GM21528 (cell line): ENCODE data around the gene RXRB.

ENCODE experiments used
- ATAC-seq: cut with Tn5 transposase; IDR thresholded peaks from one replicate; pipeline ENCODE4 v1.9.1; 2021; ENCODE audit warnings: mild to moderate bottlenecking, moderate library complexity; ENCODE audit not compliant: unreplicated experiment, low FRiP score

The RXRB gene

GRCh38 chr6:33198159-33198852, 2.2 kb downstream of the RXRB start:
- ATAC-seq, result no peak

GRCh38 chr6:33197431-33198048, 2.9 kb downstream of the RXRB start:
- ATAC-seq, result no peak

- no peak for ATAC-seq
Observed at GRCh38 chr6:33195304-33196165, 4.9 kb downstream of the RXRB start.

GRCh38 chr6:33194431-33194979, 6.0 kb downstream of the RXRB start:
- ATAC-seq, result no peak

GRCh38 chr6:33193619-33194018, 6.8 kb downstream of the RXRB start:
- ATAC-seq, result no peak

GRCh38 chr6:33192671-33193602, 7.5 kb downstream of the RXRB start:
- no peak for ATAC-seq

- no peak for ATAC-seq
Observed at GRCh38 chr6:33192105-33192646, 8.3 kb downstream of the RXRB start, which contains the start of gene COL11A2. Gene COL11A2 (minus strand): TSS chr6:33192467. CDS start chr6:33192240, 227 bp downstream.

GRCh38 chr6:33191383-33192104, 8.9 kb downstream of the RXRB start:
- no peak for ATAC-seq

- ATAC-seq, result no peak
Observed at GRCh38 chr6:33190504-33191107, 9.9 kb downstream of the RXRB start.

GRCh38 chr6:33189625-33190448, 10.6 kb downstream of the RXRB start:
- ATAC-seq, result no peak

- ATAC-seq, result no peak
Observed at GRCh38 chr6:33189164-33189563, 11.3 kb downstream of the RXRB start.

- ATAC-seq, result no peak
Observed at GRCh38 chr6:33187809-33188208, 12.7 kb downstream of the RXRB start.

GRCh38 chr6:33185654-33186187, 14.7 kb downstream of the RXRB start:
- no peak for ATAC-seq

GRCh38 chr6:33185190-33185589, 15.3 kb downstream of the RXRB start:
- ATAC-seq, result no peak

GRCh38 chr6:33183071-33183683, 17.3 kb downstream of the RXRB start:
- ATAC-seq, result no peak

GRCh38 chr6:33181141-33181540, 19.3 kb downstream of the RXRB start:
- ATAC-seq, result no peak
